ENCODE data around the gene CTU2. TPM values are rescaled to one million over a fixed set of nuclear protein-coding genes. Genes with fewer than 3 reads are reported as not detected.

The CTU2 gene
- total RNA-seq, 3 donors from 2014 or later = 7.3 to 8.2 (median 7.8) TPM

DNA sequence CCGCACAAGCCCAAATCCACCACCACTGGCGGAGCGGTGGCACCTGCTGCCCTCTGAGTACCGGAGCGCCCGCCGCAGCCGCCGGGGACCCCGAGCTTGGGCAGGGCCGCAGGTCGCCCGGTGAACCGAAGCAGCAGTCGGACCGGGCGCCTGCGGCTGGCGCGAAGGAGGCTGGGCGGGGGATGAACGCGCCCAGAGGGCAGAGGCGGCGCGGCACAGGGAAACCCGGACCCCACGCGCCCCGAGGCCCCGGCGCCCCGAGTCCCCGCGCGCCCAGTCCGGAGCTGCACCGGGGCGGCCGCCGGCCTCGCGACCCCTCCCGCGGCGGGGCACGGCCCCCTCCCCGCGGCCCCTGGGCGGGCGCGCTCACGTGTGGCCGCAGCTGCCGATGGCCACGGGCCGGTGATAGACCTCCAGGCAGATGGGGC lies 488 bp upstream of the CTU2 start:
- Histone ChIP-seq H3K27ac (peak overlapping the region; percentile 86 to 87), H3K36me3 (no peaks in the 10 kb centered on the region)
- TF ChIP-seq CTCF (IDR thresholded peaks at IDR 0.05) (no peak), POLR2A (IDR thresholded peaks at IDR 0.05) (no peak), POLR2AphosphoS5 (IDR thresholded peaks at IDR 0.05) (no peak)

GRCh38 chr16:88706965-88707826 lies 893 bp downstream of the CTU2 start:
- Histone ChIP-seq H3K9me3 (no peaks in the 10 kb centered on the region), H3K4me3 (peak overlapping the region; percentile 91 to 99 (median 99)), H3K27ac (peak overlapping the region; percentile 86 to 87), H3K4me1 (peaks cover 13 to 14% of the 10 kb centered on the region in 2 donors), H3K27me3 (no peaks in the 10 kb centered on the region), H3K36me3 (no peaks in the 10 kb centered on the region)
- DNase-seq (ENCODE audit: low spot score in 2 of 2) = no peak
- TF ChIP-seq CTCF (IDR thresholded peaks at IDR 0.05) (no peak), POLR2A (IDR thresholded peaks at IDR 0.05) (no peak), POLR2AphosphoS5 (IDR thresholded peaks at IDR 0.05) (no peak)
- intact Hi-C loops (cut with DNase I; ENCODE audit: low total_unique reads) = loop anchor here (10.0 kb wide), 1 partner anchor 708 kb away; no protein-coding TSS in a partner anchor

More for the DNA sequence above, 488 bp upstream of the CTU2 start:
- H3K9me3 ChIP-seq = no peaks in the 10 kb centered on the region
- DNase-seq (ENCODE audit: low spot score in 2 of 2) = no peak
- peaks cover 13 to 14% of the 10 kb centered on the region in 2 donors for H3K4me1 ChIP-seq
- no peaks in the 10 kb centered on the region for H3K27me3 ChIP-seq
- H3K4me3 ChIP-seq = peak overlapping the region; percentile 91 to 99 (median 99)
- intact Hi-C loops (cut with DNase I; ENCODE audit: low total_unique reads) = loop anchor here (10.0 kb wide), 1 partner anchor 709 kb away; no protein-coding TSS in a partner anchor

- peaks cover 6% of the 10 kb centered on the region for H3K36me3 ChIP-seq
- H3K27ac ChIP-seq = no peak overlapping the region
- no peaks in the 10 kb centered on the region for H3K27me3 ChIP-seq
- no peak overlapping the region for H3K4me3 ChIP-seq
- H3K9me3 ChIP-seq = no peaks in the 10 kb centered on the region
- TF ChIP-seq CTCF (IDR thresholded peaks at IDR 0.05) (no peak), POLR2AphosphoS5 (IDR thresholded peaks at IDR 0.05) (no peak), POLR2A (IDR thresholded peaks at IDR 0.05) (no peak)
- intact Hi-C loops (cut with DNase I; ENCODE audit: low total_unique reads) = no loop called here
- H3K4me1 ChIP-seq = peaks cover 6% of the 10 kb centered on the region in 2 donors
- DNase-seq (ENCODE audit: low spot score in 2 of 2) = no peak
Observed at GRCh38 chr16:88710556-88710955, 4.3 kb downstream of the CTU2 start.

DNA sequence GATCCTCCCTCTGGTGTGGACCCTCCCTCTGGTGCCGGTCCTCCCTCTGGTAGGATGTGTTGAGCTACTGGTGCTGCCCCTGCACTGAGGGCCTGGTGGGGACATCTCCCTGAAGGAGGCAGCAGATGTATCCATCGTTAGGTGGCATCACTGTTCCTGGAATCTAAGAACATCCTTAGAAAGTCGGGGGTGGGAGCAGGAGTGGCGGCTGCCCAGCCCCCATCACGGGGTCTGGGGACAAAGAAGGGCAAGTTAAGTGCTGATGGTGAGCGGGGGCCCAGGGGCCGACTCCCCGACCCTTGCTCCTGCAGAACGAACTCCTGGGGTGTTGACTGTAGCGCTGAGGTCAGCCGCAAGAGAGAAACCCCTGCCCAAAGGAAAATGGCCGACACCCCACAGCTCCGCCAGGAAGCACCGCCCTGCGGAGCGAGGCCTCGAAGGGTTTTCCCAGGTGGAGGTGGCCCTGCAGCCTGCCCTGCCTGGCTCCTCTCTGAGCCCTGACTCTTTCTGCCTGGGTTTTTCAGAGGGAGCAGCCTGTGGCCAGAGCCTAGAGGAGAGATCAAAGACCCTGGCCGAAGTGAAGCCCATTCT lies 5.5 kb downstream of the CTU2 start:
- H3K27ac ChIP-seq = no peak overlapping the region
- intact Hi-C loops (cut with DNase I; ENCODE audit: low total_unique reads) = no loop called here
- H3K4me3 ChIP-seq = no peak overlapping the region
- H3K27me3 ChIP-seq = no peaks in the 10 kb centered on the region
- H3K9me3 ChIP-seq = no peaks in the 10 kb centered on the region
- TF ChIP-seq CTCF (IDR thresholded peaks at IDR 0.05) (no peak), POLR2AphosphoS5 (IDR thresholded peaks at IDR 0.05) (no peak), POLR2A (IDR thresholded peaks at IDR 0.05) (no peak)
- H3K36me3 ChIP-seq = peaks cover 19% of the 10 kb centered on the region
- H3K4me1 ChIP-seq = peaks cover 5 to 6% of the 10 kb centered on the region in 2 donors
- DNase-seq (ENCODE audit: low spot score in 2 of 2) = no peak

Measured in breast epithelium (tissue), 4 donors.